C4-2B (cell line): ENCODE data around the gene SLC30A1.

Source experiments
- CTCF ChIP-seq: fragments of 450-650 bp; conservative IDR thresholded peaks from 2 replicates; pipeline ENCODE4 v1.5.1; 2017; ENCODE audit warnings: mild to moderate bottlenecking
- ZFX ChIP-seq: fragments of 450-650 bp; IDR thresholded peaks from 2 replicates; pipeline ENCODE4 v1.6.1; 2017

GRCh38 chr1:211603713-211604112 is 24.8 kb upstream of the SLC30A1 start:
- TF ChIP-seq CTCF (no peak), ZFX (no peak)
